Measurements from ENCODE around the gene FBXO2.

DNA sequence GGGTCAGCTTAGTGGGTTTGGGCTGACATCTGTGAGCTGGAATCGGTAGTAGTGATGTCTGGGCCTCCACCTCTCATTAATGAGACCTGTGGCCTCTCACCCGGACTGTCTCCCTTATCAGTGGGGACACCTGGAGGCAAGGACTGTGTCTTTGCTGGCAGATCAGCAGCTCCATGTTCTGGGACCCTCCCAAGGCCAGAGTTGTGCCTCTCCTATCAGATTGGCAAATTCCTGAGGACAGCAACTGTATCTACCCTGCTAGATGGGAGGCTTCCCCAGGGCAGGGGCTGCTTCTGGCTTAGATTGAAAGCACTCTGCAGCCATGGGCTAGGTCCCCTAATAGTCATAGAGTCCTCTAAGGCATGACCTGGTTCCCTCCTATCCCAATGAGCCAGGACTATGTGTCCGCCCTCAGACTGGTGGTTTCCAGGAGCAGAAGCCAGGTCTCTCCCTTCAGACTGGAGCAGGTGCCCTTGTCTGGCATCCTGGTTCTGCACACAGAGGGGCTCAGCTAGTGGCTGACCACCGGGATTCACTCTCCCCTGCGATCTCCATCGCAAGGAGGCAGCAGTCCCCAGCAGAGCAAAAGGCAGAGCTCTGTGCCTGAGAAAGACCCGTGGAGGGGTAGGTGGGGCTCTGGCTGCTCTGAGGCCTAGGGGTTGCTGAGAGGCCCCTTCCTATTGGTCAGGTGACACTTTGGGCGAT lies 43.1 kb upstream of the FBXO2 start:
- TF ChIP-seq, protein P1, sequence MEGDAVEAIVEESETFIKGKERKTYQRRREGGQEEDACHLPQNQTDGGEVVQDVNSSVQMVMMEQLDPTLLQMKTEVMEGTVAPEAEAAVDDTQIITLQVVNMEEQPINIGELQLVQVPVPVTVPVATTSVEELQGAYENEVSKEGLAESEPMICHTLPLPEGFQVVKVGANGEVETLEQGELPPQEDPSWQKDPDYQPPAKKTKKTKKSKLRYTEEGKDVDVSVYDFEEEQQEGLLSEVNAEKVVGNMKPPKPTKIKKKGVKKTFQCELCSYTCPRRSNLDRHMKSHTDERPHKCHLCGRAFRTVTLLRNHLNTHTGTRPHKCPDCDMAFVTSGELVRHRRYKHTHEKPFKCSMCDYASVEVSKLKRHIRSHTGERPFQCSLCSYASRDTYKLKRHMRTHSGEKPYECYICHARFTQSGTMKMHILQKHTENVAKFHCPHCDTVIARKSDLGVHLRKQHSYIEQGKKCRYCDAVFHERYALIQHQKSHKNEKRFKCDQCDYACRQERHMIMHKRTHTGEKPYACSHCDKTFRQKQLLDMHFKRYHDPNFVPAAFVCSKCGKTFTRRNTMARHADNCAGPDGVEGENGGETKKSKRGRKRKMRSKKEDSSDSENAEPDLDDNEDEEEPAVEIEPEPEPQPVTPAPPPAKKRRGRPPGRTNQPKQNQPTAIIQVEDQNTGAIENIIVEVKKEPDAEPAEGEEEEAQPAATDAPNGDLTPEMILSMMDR (IDR thresholded peaks at IDR 0.05): no peak
- no peak for TF ChIP-seq POLR2A (IDR thresholded peaks at IDR 0.05)
